HAP-1 (cell line): ENCODE measurements around the gene FAM83E.

Experiments
- DNase-seq, 2 experiments: peaks; one replicate each; pipeline ENCODE4 v3.0.0-alpha.2; 2016 to 2020; ENCODE audit warnings: low spot score in 2 of 2
- H3K27me3 ChIP-seq: fragments of 250-450 bp; sonication (Bioruptor Pico); 2 replicates; pipeline ENCODE4 v1.5.1; 2020; ENCODE audit warnings: low read depth, mild to moderate bottlenecking, moderate library complexity
- H3K36me3 ChIP-seq: fragments of 250-450 bp; sonication (Bioruptor Pico); replicated peaks from 2 replicates; pipeline ENCODE4 v1.5.1; 2020; ENCODE audit warnings: mild to moderate bottlenecking
- H3K4me1 ChIP-seq: fragments of 250-450 bp; sonication (Bioruptor Pico); 2 replicates; pipeline ENCODE4 v1.5.1; 2020; ENCODE audit warnings: mild to moderate bottlenecking
- H3K4me3 ChIP-seq: fragments of 250-450 bp; sonication (Bioruptor Pico); 2 replicates; pipeline ENCODE4 v1.5.1; 2020; ENCODE audit warnings: mild to moderate bottlenecking, moderate library complexity
- H3K9me3 ChIP-seq: fragments of 250-450 bp; sonication (Bioruptor Pico); 2 replicates; pipeline ENCODE4 v1.5.1; 2020; ENCODE audit warnings: mild to moderate bottlenecking, moderate library complexity
- in situ Hi-C: fragments of 300-500 bp; cut with MboI; formaldehyde crosslinking; loops from 3 replicates; pipeline ENCODE4 v1.14.3; 2020; ENCODE audit warnings: low sequenced_read_pairs, inconsistent platforms, mixed read lengths

FAM83E gene

DNA sequence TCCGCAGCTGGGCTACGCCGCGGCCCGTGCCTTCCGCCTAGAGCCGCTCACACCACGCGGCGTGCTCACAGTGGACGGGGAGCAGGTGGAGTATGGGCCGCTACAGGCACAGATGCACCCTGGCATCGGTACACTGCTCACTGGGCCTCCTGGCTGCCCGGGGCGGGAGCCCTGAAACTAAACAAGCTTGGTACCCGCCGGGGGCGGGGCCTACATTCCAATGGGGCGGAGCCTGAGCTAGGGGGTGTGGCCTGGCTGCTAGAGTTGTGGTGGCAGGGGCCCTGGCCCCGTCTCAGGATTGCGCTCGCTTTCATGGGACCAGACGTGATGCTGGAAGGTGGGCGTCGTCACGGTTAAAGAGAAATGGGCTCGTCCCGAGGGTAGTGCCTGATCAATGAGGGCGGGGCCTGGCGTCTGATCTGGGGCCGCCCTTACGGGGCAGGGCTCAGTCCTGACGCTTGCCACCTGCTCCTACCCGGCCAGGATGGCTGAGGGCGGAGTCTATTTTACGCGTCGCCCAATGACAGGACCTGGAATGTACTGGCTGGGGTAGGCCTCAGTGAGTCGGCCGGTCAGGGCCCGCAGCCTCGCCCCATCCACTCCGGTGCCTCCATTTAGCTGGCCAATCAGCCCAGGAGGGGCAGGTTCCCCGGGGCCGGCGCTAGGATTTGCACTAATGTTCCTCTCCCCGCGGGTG, 14.9 kb upstream of the FAM83E start:
- H3K4me3 ChIP-seq: no peak overlapping the region
- H3K27me3 ChIP-seq: no peaks in the 10 kb centered on the region
- in situ Hi-C loops: no loop called here
- peaks cover 45% of the 10 kb centered on the region for H3K36me3 ChIP-seq
- peaks cover 22% of the 10 kb centered on the region for H3K4me1 ChIP-seq
- H3K9me3 ChIP-seq: no peaks in the 10 kb centered on the region
- DNase-seq: peak in 1 of 2 experiments; percentile 72

DNA sequence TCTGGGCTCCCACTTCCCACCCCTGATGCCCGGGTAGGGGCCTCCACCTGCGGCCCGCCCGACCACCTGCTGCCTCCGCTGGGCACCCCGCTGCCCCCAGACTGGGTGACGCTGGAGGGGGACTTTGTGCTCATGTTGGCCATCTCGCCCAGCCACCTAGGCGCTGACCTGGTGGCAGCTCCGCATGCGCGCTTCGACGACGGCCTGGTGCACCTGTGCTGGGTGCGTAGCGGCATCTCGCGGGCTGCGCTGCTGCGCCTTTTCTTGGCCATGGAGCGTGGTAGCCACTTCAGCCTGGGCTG, 14.4 kb upstream of the FAM83E start:
- DNase-seq: no peak
- peaks cover 45% of the 10 kb centered on the region for H3K36me3 ChIP-seq
- H3K4me3 ChIP-seq: no peak overlapping the region
- no peaks in the 10 kb centered on the region for H3K27me3 ChIP-seq
- in situ Hi-C loops: no loop called here
- H3K9me3 ChIP-seq: no peaks in the 10 kb centered on the region
- peaks cover 21% of the 10 kb centered on the region for H3K4me1 ChIP-seq

DNA sequence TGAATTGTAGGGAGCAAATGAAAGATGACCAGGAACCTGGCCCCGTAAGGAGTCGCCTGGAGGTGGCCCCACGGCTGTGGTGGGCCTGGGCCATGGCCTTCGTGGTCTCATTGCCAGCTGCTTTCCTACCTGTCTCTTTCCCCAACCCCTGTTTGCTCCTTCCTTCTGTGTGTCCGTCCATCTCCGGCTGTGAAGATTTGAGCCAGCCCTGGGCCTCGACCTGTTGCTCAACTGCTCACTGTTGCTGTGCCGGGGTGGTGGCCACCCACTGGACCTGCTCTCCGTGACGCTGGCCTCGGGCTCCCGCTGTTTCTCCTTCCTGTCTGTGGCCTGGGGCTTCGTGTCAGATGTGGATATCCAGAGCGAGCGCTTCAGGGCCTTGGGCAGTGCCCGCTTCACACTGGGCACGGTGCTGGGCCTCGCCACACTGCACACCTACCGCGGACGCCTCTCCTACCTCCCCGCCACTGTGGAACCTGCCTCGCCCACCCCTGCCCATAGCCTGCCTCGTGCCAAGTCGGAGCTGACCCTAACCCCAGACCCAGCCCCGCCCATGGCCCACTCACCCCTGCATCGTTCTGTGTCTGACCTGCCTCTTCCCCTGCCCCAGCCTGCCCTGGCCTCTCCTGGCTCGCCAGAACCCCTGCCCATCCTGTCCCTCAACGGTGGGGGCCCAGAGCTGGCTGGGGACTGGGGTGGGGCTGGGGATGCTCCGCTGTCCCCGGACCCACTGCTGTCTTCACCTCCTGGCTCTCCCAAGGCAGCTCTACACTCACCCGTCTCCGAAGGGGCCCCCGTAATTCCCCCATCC, 13.8 kb upstream of the FAM83E start:
- no peaks in the 10 kb centered on the region for H3K9me3 ChIP-seq
- no peak overlapping the region for H3K4me3 ChIP-seq
- peak in 1 of 2 experiments; percentile 29 for DNase-seq
- in situ Hi-C loops: no loop called here
- H3K36me3 ChIP-seq: peaks cover 44% of the 10 kb centered on the region
- H3K4me1 ChIP-seq: peaks cover 17% of the 10 kb centered on the region
- H3K27me3 ChIP-seq: no peaks in the 10 kb centered on the region

DNA sequence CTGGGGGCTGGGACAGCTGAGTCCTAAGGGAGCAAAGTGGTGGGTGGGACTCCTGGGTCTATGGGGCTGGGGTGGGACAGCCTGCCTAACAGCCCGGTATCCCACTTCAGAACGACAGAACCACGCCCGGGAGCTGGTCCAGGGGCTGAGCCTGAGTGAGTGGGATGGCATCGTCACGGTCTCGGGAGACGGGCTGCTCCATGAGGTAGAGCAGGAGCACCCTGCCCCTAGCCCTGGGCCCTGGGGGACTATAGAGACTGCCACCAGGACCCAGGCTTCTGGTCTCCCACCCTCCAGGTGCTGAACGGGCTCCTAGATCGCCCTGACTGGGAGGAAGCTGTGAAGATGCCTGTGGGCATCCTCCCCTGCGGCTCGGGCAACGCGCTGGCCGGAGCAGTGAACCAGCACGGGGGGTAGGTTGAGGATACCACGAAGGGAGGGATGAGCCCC, 13.0 kb upstream of the FAM83E start:
- Histone ChIP-seq H3K27me3 (no peaks in the 10 kb centered on the region), H3K9me3 (no peaks in the 10 kb centered on the region), H3K4me3 (no peak overlapping the region), H3K4me1 (peaks cover 15% of the 10 kb centered on the region), H3K36me3 (peaks cover 36% of the 10 kb centered on the region)
- DNase-seq: no peak
- in situ Hi-C loops: no loop called here

DNA sequence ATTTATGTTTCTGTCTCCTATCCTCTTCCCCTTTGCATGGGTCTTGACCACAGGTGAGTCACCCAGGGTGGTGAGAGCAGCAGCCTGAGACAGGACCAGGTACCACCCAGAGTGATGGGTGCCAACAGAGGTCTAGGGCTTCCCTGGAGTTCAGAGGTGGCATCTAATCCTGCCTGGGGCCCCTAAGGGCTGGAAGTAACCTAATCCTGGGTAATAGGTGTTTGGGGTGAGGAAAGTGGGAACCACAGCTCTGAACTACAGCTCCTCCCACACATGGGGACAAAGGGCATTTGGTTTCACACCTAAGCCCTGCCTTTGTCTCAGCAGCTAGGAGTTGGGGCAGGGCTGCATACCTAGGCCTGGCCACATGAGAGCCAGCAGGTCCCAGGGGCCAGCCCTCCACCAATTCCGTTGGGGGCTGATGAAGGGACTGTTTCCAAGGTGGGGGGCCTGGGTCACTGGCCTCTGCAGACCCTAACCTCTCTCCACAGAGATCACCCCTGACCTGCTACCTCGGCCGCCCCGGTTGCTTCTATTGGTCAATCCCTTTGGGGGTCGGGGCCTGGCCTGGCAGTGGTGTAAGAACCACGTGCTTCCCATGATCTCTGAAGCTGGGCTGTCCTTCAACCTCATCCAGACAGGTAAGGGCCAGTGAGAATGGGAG, 12.5 kb upstream of the FAM83E start:
- DNase-seq: no peak
- H3K27me3 ChIP-seq: no peaks in the 10 kb centered on the region
- H3K9me3 ChIP-seq: no peaks in the 10 kb centered on the region
- H3K36me3 ChIP-seq: peaks cover 30% of the 10 kb centered on the region
- in situ Hi-C loops: no loop called here
- H3K4me1 ChIP-seq: peaks cover 15% of the 10 kb centered on the region
- H3K4me3 ChIP-seq: no peak overlapping the region

DNA sequence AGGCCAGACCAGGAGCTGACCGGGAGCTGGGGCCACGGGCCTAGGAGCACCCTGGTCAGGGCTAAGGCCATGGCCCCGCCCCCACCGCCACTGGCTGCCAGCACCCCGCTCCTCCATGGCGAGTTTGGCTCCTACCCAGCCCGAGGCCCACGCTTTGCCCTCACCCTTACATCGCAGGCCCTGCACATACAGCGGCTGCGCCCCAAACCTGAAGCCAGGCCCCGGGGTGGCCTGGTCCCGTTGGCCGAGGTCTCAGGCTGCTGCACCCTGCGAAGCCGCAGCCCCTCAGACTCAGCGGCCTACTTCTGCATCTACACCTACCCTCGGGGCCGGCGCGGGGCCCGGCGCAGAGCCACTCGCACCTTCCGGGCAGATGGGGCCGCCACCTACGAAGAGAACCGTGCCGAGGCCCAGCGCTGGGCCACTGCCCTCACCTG, 11.0 kb upstream of the FAM83E start:
- in situ Hi-C loops: no loop called here
- Histone ChIP-seq H3K4me3 (no peak overlapping the region), H3K27me3 (no peaks in the 10 kb centered on the region), H3K9me3 (no peaks in the 10 kb centered on the region), H3K36me3 (peaks cover 20% of the 10 kb centered on the region), H3K4me1 (peaks cover 15% of the 10 kb centered on the region)
- no peak for DNase-seq

DNA sequence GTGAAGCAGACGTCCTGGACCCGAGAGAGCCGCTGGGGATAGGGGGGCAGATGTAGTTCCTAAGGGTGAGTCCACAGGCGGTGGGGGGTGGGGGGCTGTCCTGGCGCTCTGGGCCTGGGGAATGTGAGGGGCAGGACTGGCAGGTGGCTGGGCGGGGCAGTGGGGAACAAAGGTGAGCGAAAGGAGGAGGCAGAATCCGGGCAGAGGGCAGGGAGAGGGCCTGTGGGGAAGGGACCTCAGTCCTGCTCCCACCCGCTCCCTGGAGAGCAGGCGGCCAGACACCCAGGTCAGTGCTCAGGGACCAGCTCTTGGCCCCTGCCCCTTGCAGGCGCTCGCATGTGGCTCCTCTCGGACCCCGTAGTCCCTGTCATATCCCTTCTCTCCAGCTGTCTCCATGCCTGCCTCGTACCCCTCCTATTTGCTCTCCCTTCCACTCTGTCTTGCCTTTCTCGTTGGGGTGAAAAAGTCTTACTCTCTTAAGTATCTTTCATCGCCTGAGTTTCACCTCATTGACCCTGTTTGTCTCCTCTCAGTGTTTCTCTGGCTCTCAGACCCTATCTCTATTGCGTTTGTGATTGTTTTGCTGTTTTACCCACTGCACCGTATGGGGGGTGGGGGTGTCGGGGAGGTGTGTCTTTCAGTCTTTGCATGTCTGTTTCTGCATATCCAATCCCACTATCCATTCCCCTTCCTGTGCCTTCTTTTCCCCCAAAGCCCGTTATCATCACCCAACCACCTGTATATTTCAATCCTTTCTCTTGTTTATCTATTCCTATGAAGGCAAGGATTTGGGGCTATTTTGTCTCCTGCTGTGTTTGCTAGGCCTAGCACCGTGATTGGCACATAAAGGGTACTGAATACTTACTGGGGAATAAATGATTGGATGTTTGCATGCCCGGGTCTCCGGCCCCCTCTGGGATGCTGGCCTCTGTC, 10.2 kb upstream of the FAM83E start:
- Histone ChIP-seq H3K4me3 (peak overlapping the region; percentile 49), H3K4me1 (peaks cover 17% of the 10 kb centered on the region), H3K36me3 (peaks cover 12% of the 10 kb centered on the region), H3K27me3 (no peaks in the 10 kb centered on the region), H3K9me3 (no peaks in the 10 kb centered on the region)
- in situ Hi-C loops: no loop called here
- peak in 1 of 2 experiments; percentile 55 for DNase-seq

DNA sequence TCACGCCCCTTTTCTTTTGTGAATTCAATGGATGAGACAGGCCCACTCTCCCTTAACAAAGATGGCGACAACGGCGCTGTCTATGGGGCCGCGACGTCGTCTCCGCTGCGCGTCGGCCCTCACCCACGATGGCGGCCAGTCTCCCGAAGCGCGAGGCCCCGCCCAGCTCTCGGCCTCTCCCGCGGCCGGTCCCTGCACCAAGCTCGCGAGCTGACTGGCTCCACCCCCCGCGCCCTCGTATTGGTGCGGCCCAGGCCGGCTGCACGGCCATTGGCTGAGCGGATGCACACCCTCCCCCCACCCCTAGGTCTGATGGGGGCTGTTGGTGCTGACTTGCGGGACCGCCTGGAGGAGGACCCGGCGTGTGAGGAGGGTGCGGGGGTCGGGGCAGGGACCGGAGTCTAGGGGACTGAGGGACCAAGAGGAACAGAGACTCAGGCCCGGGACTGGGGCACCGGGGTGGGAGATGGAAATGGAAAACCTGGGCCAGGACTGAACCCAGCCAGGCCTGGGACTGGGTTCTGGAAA, 9.3 kb upstream of the FAM83E start:
- H3K4me1 ChIP-seq: peaks cover 23% of the 10 kb centered on the region
- in situ Hi-C loops: no loop called here

DNA sequence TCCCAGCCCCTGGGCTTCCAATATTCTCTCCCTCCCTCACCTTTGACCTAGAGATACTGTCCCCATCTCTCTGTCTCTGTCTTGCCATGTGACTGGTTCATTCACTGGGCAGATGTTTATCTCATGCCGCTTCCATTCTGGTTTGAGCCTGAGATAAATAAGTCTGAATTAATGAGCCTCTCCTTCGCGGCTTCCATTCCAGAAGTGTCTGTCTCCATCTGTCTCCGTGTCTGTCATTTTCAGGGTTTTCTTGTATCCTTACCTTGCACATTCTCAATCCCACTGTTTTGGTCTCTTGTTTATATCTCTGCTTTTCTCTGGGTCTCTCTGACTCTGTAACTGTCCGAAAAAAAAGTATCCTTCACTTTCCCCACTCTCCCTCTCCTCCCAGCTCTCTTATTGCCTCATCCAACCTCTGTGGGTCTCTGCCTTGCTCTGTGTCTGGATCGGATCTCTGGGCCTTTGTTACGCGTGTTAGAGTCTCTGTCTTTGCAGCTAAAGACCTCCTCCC, 8.7 kb upstream of the FAM83E start:
- in situ Hi-C loops: no loop called here
- Histone ChIP-seq H3K4me1 (peaks cover 23% of the 10 kb centered on the region), H3K9me3 (no peaks in the 10 kb centered on the region), H3K36me3 (peaks cover 6% of the 10 kb centered on the region), H3K27me3 (no peaks in the 10 kb centered on the region), H3K4me3 (peak overlapping the region; percentile 49)
- DNase-seq: no peak

More for the DNA sequence above, 9.3 kb upstream of the FAM83E start:
- peak overlapping the region; percentile 49 for H3K4me3 ChIP-seq
- peak; percentile 95 to 100 for DNase-seq
- H3K9me3 ChIP-seq: no peaks in the 10 kb centered on the region
- peaks cover 4% of the 10 kb centered on the region for H3K36me3 ChIP-seq
- H3K27me3 ChIP-seq: no peaks in the 10 kb centered on the region

DNA sequence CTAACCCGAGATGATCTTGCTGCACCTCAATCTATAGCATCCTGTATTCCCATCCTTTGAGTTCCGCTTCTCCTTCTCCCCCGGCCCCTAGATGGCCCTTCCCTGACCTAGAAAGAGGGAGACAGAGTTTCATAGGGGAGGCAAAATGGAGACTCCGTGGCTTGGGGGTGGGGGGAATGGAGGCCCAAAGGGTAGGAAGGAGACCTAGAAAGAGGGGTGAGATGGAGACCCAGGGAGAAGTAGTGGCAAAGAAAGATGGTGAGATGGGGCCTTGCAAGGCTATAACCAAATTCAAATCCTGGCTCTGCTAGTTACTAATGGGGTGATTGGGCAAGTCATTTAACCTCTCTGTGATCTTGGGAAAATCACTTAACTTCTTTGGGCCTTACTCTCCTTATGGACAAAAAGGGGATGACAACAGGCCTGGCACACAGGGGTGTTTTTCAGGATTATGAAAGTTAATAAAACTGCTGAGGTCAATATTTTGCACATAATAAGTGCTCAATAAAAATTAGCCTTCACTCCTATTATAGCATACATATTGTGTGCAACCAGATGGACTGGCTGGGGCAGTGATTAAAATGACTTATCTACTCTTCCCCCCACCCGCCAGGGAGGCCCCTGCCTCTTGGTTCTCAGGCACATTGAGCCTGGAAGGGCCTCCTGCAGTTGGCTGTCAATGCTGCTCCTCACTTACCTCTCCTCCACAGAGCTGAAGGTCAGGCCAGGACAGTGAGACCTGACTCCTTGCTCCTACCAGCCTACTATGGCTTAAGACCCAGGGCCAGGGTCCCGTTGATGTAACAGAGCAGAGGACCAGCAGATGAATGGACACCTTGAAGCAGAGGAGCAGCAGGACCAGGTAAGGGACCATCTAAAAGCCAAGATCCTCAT, 5.1 kb upstream of the FAM83E start:
- Histone ChIP-seq H3K27me3 (no peaks in the 10 kb centered on the region), H3K36me3 (peaks cover 39% of the 10 kb centered on the region), H3K9me3 (no peaks in the 10 kb centered on the region), H3K4me1 (peaks cover 30% of the 10 kb centered on the region), H3K4me3 (peak overlapping the region; percentile 96)
- no peak for DNase-seq
- in situ Hi-C loops: no loop called here

DNA sequence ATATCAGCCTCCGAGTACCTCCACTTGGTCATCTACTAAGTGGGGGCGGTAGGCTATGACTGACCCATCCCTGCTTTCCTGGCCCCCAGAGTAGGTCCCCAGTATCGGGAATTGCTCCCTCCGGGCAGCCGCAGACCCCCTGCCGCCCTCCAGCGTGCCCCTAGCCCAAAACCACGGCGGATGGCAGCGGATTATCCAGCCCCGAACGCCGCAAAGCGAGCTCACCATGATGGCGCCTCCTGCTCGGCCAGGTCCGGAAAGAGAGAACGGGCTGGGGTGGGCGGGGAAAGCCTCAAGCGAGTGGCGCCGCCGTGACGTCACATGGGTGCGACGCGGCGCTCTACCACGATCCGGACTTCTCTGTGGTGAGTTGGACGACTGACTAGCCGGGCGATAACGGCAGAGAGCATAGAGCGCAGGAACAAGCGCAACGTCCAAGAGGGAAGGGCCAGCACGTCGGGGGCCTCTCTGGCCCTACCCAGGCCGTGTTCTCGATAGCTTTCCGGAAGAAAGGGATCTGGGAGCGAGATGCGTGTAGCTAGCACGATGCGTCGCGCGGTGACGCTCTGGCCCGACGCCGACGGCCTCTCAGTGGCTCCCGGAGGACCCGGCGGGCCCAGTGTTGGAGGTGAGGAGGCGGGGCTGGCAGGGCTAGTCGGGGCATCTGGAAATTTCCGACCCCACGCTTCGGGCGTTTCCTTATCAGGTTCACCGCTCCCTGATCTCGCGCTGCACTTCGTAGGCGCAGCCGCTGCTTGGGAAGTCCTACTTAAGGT, 4.2 kb upstream of the FAM83E start, which contains the start of the genes RPL18 and SPHK2:
Gene RPL18, minus strand, starts transcription at position 263 of the 776 bp plus-strand sequence. Its CDS starts 35 bp downstream, at position 228.
Gene SPHK2, plus strand, starts transcription at position 591 of the 776 bp plus-strand sequence. CDS start 1,009 bp downstream, outside the sequence.
- H3K4me1 ChIP-seq: peaks cover 33% of the 10 kb centered on the region
- H3K4me3 ChIP-seq: peak within 1 kb of the TSS; percentile 96
- in situ Hi-C loops: no loop called here
- no peaks in the 10 kb centered on the region for H3K27me3 ChIP-seq
- peaks cover 44% of the 10 kb centered on the region for H3K36me3 ChIP-seq
- DNase-seq: peak; percentile 97 to 98
- H3K9me3 ChIP-seq: no peaks in the 10 kb centered on the region
